GM12878 (cell line): Measurements from ENCODE around the gene NANOGP8. TPM values are rescaled to one million over a fixed set of nuclear protein-coding genes. Genes with fewer than 3 reads are reported as not detected.

Experiments used
- ATAC-seq: fragments of 200-7000 bp; cut with Tn5 transposase; 3 replicates; pipeline ENCODE4 v1.9.1; 2020; ENCODE audit warnings: mild to moderate bottlenecking, moderate library complexity
- BruUV-seq: library from RNA; stranded (reverse); fragments of 400-500 nt; replicated peaks from 2 replicates; lab custom pipeline; 2021; lab: Mats Ljungman, UMichigan
- CTCF ChIA-PET: fragments of 300-600 bp; sonication (Branson Sonifier 250); formaldehyde crosslinking; extraction: SDS; loops from one replicate; lab custom pipeline; 2021; ENCODE audit warnings: inconsistent platforms; lab: Yijun Ruan, JAX
- POLR2A ChIA-PET: fragments of 350-600 bp; formaldehyde crosslinking; extraction: SDS; loops from one replicate; lab custom pipeline; 2021; ENCODE audit warnings: inconsistent platforms; lab: Charles Lee
- RAD21 ChIA-PET: fragments of 300-600 bp; sonication (Branson Sonifier 250); formaldehyde crosslinking; loops from one replicate; lab custom pipeline; 2023; ENCODE audit warnings: antibody characterized with exemption; ENCODE audit not compliant: unreplicated experiment; lab: Charles Lee
- SMC1A ChIA-PET: fragments of 300-600 bp; sonication (Branson Sonifier 250); formaldehyde crosslinking; loops from one replicate; lab custom pipeline; 2023; ENCODE audit not compliant: unreplicated experiment, uncharacterized antibody; lab: Charles Lee
- DNase-seq: peaks from one replicate; pipeline ENCODE4 v3.0.0-alpha.2; 2011; ENCODE audit warnings: low read depth, low spot score
- FAIRE-seq: peaks from 3 replicates; lab custom pipeline; 2011; peaks lifted over from hg19 to GRCh38; lab: Jason Lieb, UNC
- H2AFZ ChIP-seq: 2 replicates; pipeline ENCODE4 v1.6.0; 2011; ENCODE audit warnings: low read depth, low read length, control low read depth; ENCODE audit not compliant: control insufficient read depth
- H3K27ac ChIP-seq: 2 replicates; pipeline ENCODE4 v1.5.1; 2011; ENCODE audit warnings: control low read depth; ENCODE audit not compliant: control insufficient read depth, insufficient read depth
- H3K27me3 ChIP-seq, 2 experiments: replicated peaks in 1 of 2; 2 replicates each; pipeline versions ENCODE4 v1.6.0 to v1.6.1; 2011; ENCODE audit warnings: low read length in 1 of 2; ENCODE audit not compliant: control insufficient read depth in 2 of 2, insufficient read depth in 2 of 2
- H3K36me3 ChIP-seq, 2 experiments: 2 replicates each; pipeline ENCODE4 v1.5.1; 2011; ENCODE audit warnings: low read length in 1 of 2; ENCODE audit not compliant: control insufficient read depth in 2 of 2, insufficient read depth in 2 of 2
- H3K4me1 ChIP-seq: 2 replicates; pipeline ENCODE4 v1.6.1; 2011; ENCODE audit warnings: mild to moderate bottlenecking, low read length, moderate library complexity, mixed read lengths; ENCODE audit not compliant: control insufficient read depth, insufficient read depth
- H3K4me2 ChIP-seq: 2 replicates; pipeline ENCODE4 v1.6.0; 2011; ENCODE audit warnings: control low read depth; ENCODE audit not compliant: control insufficient read depth, insufficient read depth
- H3K4me3 ChIP-seq: fragments of 200-600 bp; sonication (generic); 2 replicates; pipeline ENCODE4 v1.5.1; 2016
- H3K79me2 ChIP-seq: 2 replicates; pipeline ENCODE4 v1.6.0; 2011; ENCODE audit warnings: low read length; ENCODE audit not compliant: control insufficient read depth, insufficient read depth
- H3K9ac ChIP-seq: 2 replicates; pipeline ENCODE4 v1.8.0; 2011; ENCODE audit warnings: low read length, control low read depth, mixed read lengths; ENCODE audit not compliant: control insufficient read depth, insufficient read depth
- H3K9me3 ChIP-seq: replicated peaks from 3 replicates; pipeline ENCODE4 v1.5.1; 2011; ENCODE audit warnings: mild to moderate bottlenecking, low read length; ENCODE audit not compliant: control insufficient read depth, insufficient read depth
- H4K20me1 ChIP-seq: 2 replicates; pipeline ENCODE4 v1.6.0; 2011; ENCODE audit not compliant: control insufficient read depth, insufficient read depth
- FOS ChIP-seq: IDR thresholded peaks from 3 replicates; pipeline ENCODE4 v1.6.1; 2011; ENCODE audit warnings: borderline replicate concordance; ENCODE audit not compliant: insufficient read length; ENCODE audit errors: extremely low read depth
- IRF3 ChIP-seq: fragments of 450-650 bp; IDR thresholded peaks from 2 replicates; pipeline ENCODE4 v1.6.1; 2014; ENCODE audit warnings: mild to moderate bottlenecking
- NFYA ChIP-seq: IDR thresholded peaks from 2 replicates; pipeline ENCODE4 v1.6.1; 2011; ENCODE audit warnings: low read depth, mild to moderate bottlenecking, low read length, improper control_type of control experiment, borderline replicate concordance
- PAX8 ChIP-seq: fragments of 450-650 bp; IDR thresholded peaks from 2 replicates; pipeline ENCODE4 v1.6.1; 2017; ENCODE audit warnings: mild to moderate bottlenecking, moderate library complexity
- POLR2AphosphoS2 ChIP-seq: IDR thresholded peaks from 2 replicates; pipeline ENCODE4 v1.6.1; 2011; ENCODE audit warnings: low read depth, mild to moderate bottlenecking, low read length, improper control_type of control experiment, moderate library complexity
- SIX5 ChIP-seq: IDR thresholded peaks from 2 replicates; pipeline ENCODE4 v1.6.1; 2011; ENCODE audit warnings: mild to moderate bottlenecking, low read depth, low read length, moderate library complexity; ENCODE audit not compliant: severe bottlenecking
- SKIL ChIP-seq: fragments of 450-650 bp; IDR thresholded peaks from 2 replicates; pipeline ENCODE4 v1.6.1; 2017; ENCODE audit warnings: mild to moderate bottlenecking, low read depth, inconsistent platforms; ENCODE audit not compliant: poor library complexity, severe bottlenecking
- WGBS: methylation state at CpG from one replicate; pipeline ENCODE4 v1.1.6; 2016; ENCODE audit warnings: low lambda C conversion rate; ENCODE audit not compliant: insufficient replicate concordance, insufficient coverage; ENCODE audit errors: missing lambda C conversion rate; 5-methylcytosine and 5-hydroxymethylcytosine counted together
- in situ Hi-C: fragments of 300-500 bp; cut with MboI; formaldehyde crosslinking; loops from 9 replicates; pipeline ENCODE4 v1.14.3; 2018; ENCODE audit warnings: mixed read lengths
- intact Hi-C: fragments of 100-400 bp; cut with micrococcal nuclease; formaldehyde crosslinking; loops from one replicate; pipeline ENCODE4 v1.14.2; 2022; ENCODE audit not compliant: unreplicated experiment
- polyA plus RNA-seq, 11 experiments: library from polyadenylated mRNA; depleted of rRNA in 4 of 11; unstranded in 6 of 11; stranded (reverse) in 5 of 11; fragments of >200 nt; fragmentation: Nextera tagmentation in 4 of 11; fragmentation: Illumina TruSeq in 1 of 11; extraction: Ambion mirVana in 4 of 11; extraction: Trizol in 1 of 11; gene quantifications; 1 replicate in 1 of 11; 2 replicates in 10 of 11; pipeline versions ENCODE4 v1.2.1 to v1.2.3, GENCODE V29; 2011 to 2016; ENCODE audit warnings: inconsistent platforms in 2 of 11, missing spikeins in 2 of 11, low read depth in 1 of 11
- total RNA-seq, 4 experiments: library from RNA; depleted of rRNA in 3 of 4; stranded (reverse); fragments of >200 nt in 3 of 4; fragmentation: Illumina TruSeq in 1 of 4; extraction: Trizol in 1 of 4; gene quantifications; 2 replicates each; pipeline versions ENCODE4 v1.2.1 to v1.2.3, GENCODE V29; 2013 to 2021

The NANOGP8 gene
- total and polyA plus RNA-seq, 10 of the 15 experiments (the other 5 are each of a cell fraction or from before 2014, with no cell fraction given), result not detected

GRCh38 chr15:35071106-35071505 lies 14.0 kb downstream of the NANOGP8 start:
- 90% methylated on average over 13 of the region's 13 CpGs for WGBS
- no TSS peak for BruUV-seq
- H3K9me3 ChIP-seq, result no peaks in the 10 kb centered on the region
- H3K27ac ChIP-seq, result no peak overlapping the region
- FAIRE-seq, result no peak
- no peak overlapping the region for H3K4me3 ChIP-seq
- RAD21 ChIA-PET, result no interaction called here
- SMC1A ChIA-PET, result no interaction called here
- no peak overlapping the region for H3K4me2 ChIP-seq
- peaks cover 7% of the 10 kb centered on the region; the same call in 1 of the 2 replicates for H3K4me1 ChIP-seq
- POLR2A ChIA-PET, result no interaction called here
- DNase-seq, result no peak
- CTCF ChIA-PET, result interaction anchor here (0.6 to 1.4 kb wide), 2 partner anchors 374 to 912 kb away, joined by 3 to 5 read pairs; no protein-coding TSS in a partner anchor
- TF ChIP-seq NFYA, result no peak
- no peak for TF ChIP-seq FOS
- no peak for TF ChIP-seq PAX8
- no peak for TF ChIP-seq SKIL
- TF ChIP-seq POLR2AphosphoS2, result no peak
- TF ChIP-seq SIX5, result no peak
- TF ChIP-seq IRF3, result no peak
- in situ Hi-C loops (no loop called here), intact Hi-C loops (no loop called here)
- no peaks in the 10 kb centered on the region for H4K20me1 ChIP-seq
- H2AFZ ChIP-seq, result no peak overlapping the region
- H3K36me3 ChIP-seq, result no peaks in the 10 kb centered on the region
- no peak for ATAC-seq
- H3K27me3 ChIP-seq, result no peaks in the 10 kb centered on the region
- no peaks in the 10 kb centered on the region for H3K79me2 ChIP-seq
- H3K9ac ChIP-seq, result no peak overlapping the region
